Measurements from ENCODE around the gene TAS1R2. TPM values are rescaled to one million over a fixed set of nuclear protein-coding genes. Genes with fewer than 3 reads are reported as not detected.
A peak's percentile ranks its signal among the peaks of the same experiment; 100 is the strongest.

Gene TAS1R2
- total RNA-seq, 2 donors from 2014 or later: not detected

GRCh38 chr1:18807334-18808063 is 52.0 kb downstream of the TAS1R2 start:
- H3K27ac Mint-ChIP-seq: no peak overlapping the region
- 88 to 100% methylated on average over 1 to 10 of the region's 10 CpGs for WGBS, 2 experiments (ENCODE audit: insufficient coverage in 1 of 2, insufficient read length in 1 of 2)
- H3K9me3 ChIP-seq (ENCODE audit: control insufficient read depth, low read length): no peaks in the 10 kb centered on the region
- no peak for TF ChIP-seq CTCF (conservative IDR thresholded peaks at IDR 0.05)
- H3K4me3 Mint-ChIP-seq: no peak overlapping the region
- H3K4me3 ChIP-seq (ENCODE audit: low read length): no peak overlapping the region
- H3K36me3 ChIP-seq (ENCODE audit: control insufficient read depth, insufficient read depth, low read length): no peaks in the 10 kb centered on the region
- no peak overlapping the region for H3K9ac ChIP-seq (ENCODE audit: extremely low read depth, low read length, poor library complexity, severe bottlenecking)
- no peaks in the 10 kb centered on the region for H3K4me1 ChIP-seq (ENCODE audit: control insufficient read depth, insufficient read depth, low read length)
- H3K27ac ChIP-seq (ENCODE audit: low read depth, low read length): no peak overlapping the region
- no peak for DNase-seq
- H3K27me3 ChIP-seq (ENCODE audit: control insufficient read depth, insufficient read depth, low read length, poor library complexity, severe bottlenecking): peaks cover 5% of the 10 kb centered on the region
- H3K36me3 Mint-ChIP-seq (ENCODE audit: low read depth): no peaks in the 10 kb centered on the region
- H3K27me3 Mint-ChIP-seq (ENCODE audit: insufficient read depth): peaks cover 21% of the 10 kb centered on the region
- H3K9me3 Mint-ChIP-seq: no peaks in the 10 kb centered on the region
- no peaks in the 10 kb centered on the region for H3K4me1 Mint-ChIP-seq

GRCh38 chr1:18805925-18806849 is 53.3 kb downstream of the TAS1R2 start:
- WGBS, 2 experiments (ENCODE audit: insufficient coverage in 1 of 2, insufficient read length in 1 of 2): 80 to 90% methylated on average over 4 to 7 of the region's 7 CpGs
- peak; percentile 36 for TF ChIP-seq CTCF (conservative IDR thresholded peaks at IDR 0.05)
- no peak overlapping the region for H3K9ac ChIP-seq (ENCODE audit: extremely low read depth, low read length, poor library complexity, severe bottlenecking)
- H3K4me3 Mint-ChIP-seq: no peak overlapping the region
- H3K9me3 ChIP-seq (ENCODE audit: control insufficient read depth, low read length): no peaks in the 10 kb centered on the region
- H3K4me1 ChIP-seq (ENCODE audit: control insufficient read depth, insufficient read depth, low read length): no peaks in the 10 kb centered on the region
- no peaks in the 10 kb centered on the region for H3K4me1 Mint-ChIP-seq
- H3K27ac ChIP-seq (ENCODE audit: low read depth, low read length): no peak overlapping the region
- H3K27ac Mint-ChIP-seq: no peak overlapping the region
- H3K27me3 ChIP-seq (ENCODE audit: control insufficient read depth, insufficient read depth, low read length, poor library complexity, severe bottlenecking): peaks cover under 1% of the 10 kb centered on the region
- H3K36me3 Mint-ChIP-seq (ENCODE audit: low read depth): no peaks in the 10 kb centered on the region
- H3K36me3 ChIP-seq (ENCODE audit: control insufficient read depth, insufficient read depth, low read length): no peaks in the 10 kb centered on the region
- no peak for DNase-seq
- no peak overlapping the region for H3K4me3 ChIP-seq (ENCODE audit: low read length)
- H3K27me3 Mint-ChIP-seq (ENCODE audit: insufficient read depth): peaks cover 17% of the 10 kb centered on the region
- H3K9me3 Mint-ChIP-seq: no peaks in the 10 kb centered on the region

- TF ChIP-seq CTCF (conservative IDR thresholded peaks at IDR 0.05): no peak
- Histone ChIP-seq H3K27ac (ENCODE audit: low read depth, low read length) (no peak overlapping the region), H3K36me3 (ENCODE audit: control insufficient read depth, insufficient read depth, low read length) (no peaks in the 10 kb centered on the region), H3K27me3 (ENCODE audit: control insufficient read depth, insufficient read depth, low read length, poor library complexity, severe bottlenecking) (no peaks in the 10 kb centered on the region), H3K9me3 (ENCODE audit: control insufficient read depth, low read length) (no peaks in the 10 kb centered on the region), H3K4me3 (ENCODE audit: low read length) (no peak overlapping the region), H3K9ac (ENCODE audit: extremely low read depth, low read length, poor library complexity, severe bottlenecking) (no peak overlapping the region), H3K4me1 (ENCODE audit: control insufficient read depth, insufficient read depth, low read length) (no peaks in the 10 kb centered on the region)
- H3K4me1 Mint-ChIP-seq: no peaks in the 10 kb centered on the region
- H3K36me3 Mint-ChIP-seq (ENCODE audit: low read depth): no peaks in the 10 kb centered on the region
- peaks cover 13% of the 10 kb centered on the region for H3K27me3 Mint-ChIP-seq (ENCODE audit: insufficient read depth)
- no peak for DNase-seq
- H3K27ac Mint-ChIP-seq: no peak overlapping the region
- no peaks in the 10 kb centered on the region for H3K9me3 Mint-ChIP-seq
- WGBS, 2 experiments (ENCODE audit: insufficient coverage in 1 of 2, insufficient read length in 1 of 2): 71 to 86% methylated on average over 2 to 15 of the region's 15 CpGs
- H3K4me3 Mint-ChIP-seq: no peak overlapping the region
These were observed 54.1 kb downstream of the TAS1R2 start for GRCh38 chr1:18805150-18805879.
